Measurements from ENCODE around the gene SFXN1.

SFXN1 gene

DNA sequence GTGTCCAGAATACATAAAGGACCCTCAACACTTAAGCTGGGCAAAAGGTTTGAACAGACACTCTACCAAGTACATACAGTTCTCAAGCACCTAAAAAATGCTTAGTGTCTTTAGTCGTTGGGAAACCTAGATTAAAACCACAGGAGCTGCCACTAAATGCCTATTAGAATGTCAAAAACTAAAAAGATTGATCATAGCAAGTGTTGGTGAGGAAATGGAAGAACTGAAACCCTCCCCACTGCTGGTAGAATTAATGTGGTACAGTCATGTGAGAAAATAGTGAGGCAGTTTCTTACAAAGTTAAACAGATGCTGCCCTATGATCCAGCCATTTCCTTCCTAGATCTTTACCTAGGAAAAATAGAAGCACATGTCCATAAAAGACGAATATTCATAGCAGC lies 40.6 kb downstream of the SFXN1 start:
- no peak for DNase-seq (ENCODE audit: low read depth)

DNA sequence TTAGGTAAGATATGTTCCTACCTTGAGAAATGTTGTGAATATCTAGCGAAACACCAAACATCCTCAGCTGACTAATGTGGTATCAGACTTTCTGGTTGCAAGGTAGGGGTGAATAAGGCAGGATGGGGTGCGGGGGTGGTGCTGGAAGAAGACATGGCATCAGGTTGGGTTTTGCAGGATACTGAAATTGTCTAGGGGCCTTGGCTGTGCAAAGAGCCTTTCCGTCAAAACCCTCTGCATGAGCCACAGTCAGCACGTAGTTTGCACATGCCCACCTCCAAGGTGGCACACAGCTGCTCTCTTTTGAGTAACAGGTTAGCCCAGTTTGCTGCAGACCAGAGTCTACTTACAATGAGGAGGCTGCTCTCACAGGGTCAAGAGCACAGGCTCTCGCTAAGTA lies 42.0 kb downstream of the SFXN1 start:
- TF ChIP-seq, protein P1, sequence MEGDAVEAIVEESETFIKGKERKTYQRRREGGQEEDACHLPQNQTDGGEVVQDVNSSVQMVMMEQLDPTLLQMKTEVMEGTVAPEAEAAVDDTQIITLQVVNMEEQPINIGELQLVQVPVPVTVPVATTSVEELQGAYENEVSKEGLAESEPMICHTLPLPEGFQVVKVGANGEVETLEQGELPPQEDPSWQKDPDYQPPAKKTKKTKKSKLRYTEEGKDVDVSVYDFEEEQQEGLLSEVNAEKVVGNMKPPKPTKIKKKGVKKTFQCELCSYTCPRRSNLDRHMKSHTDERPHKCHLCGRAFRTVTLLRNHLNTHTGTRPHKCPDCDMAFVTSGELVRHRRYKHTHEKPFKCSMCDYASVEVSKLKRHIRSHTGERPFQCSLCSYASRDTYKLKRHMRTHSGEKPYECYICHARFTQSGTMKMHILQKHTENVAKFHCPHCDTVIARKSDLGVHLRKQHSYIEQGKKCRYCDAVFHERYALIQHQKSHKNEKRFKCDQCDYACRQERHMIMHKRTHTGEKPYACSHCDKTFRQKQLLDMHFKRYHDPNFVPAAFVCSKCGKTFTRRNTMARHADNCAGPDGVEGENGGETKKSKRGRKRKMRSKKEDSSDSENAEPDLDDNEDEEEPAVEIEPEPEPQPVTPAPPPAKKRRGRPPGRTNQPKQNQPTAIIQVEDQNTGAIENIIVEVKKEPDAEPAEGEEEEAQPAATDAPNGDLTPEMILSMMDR (IDR thresholded peaks at IDR 0.05; ENCODE audit: low read depth, low read length, missing control alignments): no peak
- DNase-seq (ENCODE audit: low read depth): no peak
- no peak overlapping the region for H3K4me3 ChIP-seq (ENCODE audit: low read depth, low read length)

More for the DNA sequence above, 40.6 kb downstream of the SFXN1 start:
- TF ChIP-seq, protein P1 (IDR thresholded peaks at IDR 0.05; ENCODE audit: low read depth, low read length, missing control alignments): no peak
- no peak overlapping the region for H3K4me3 ChIP-seq (ENCODE audit: low read depth, low read length)

DNA sequence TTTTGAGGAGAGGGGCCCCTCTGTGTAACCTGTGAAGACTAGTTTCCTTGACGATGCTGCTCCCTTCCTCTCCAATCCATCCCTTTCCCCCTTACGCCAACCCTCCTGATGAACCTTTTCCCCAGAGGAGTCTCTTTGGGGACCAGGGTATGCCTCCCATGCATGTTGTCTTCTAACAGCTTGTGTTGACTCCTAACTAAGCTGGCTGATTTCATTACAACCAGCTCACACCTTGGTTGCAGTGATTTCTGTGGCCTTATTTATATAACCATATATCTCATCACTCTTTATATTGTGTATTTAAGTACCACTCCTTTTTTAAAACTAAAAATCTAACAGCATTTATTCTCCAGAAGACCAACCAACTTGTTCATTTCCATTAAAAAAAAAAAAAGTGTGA lies 42.5 kb downstream of the SFXN1 start:
- TF ChIP-seq, protein P1 (IDR thresholded peaks at IDR 0.05; ENCODE audit: low read depth, low read length, missing control alignments): no peak
- no peak for DNase-seq (ENCODE audit: low read depth)

DNA sequence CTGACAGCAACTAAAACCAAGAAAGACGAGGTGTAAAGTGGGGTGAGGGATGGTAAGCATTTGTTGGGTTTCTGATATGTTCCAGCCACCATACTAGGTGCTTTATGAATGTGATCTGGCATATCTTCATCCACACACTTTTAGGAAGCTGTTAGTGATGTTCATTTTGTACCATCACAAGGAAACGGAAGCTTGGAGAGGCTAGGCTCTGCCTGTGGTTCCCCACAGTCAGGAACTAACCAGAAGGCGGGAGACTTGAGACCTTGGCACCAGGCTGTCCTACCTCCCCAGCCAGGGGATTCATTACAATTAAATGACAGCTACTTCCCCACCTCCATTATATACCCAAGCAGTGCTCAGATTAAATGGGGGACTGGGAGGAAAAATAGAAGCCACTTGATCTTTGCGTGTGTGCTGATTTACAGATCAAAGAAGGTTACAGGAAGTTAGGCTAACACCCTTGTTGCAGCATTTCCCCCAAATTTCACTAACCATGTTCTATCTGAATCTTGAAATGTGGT lies 43.0 kb downstream of the SFXN1 start:
- H3K4me3 ChIP-seq (ENCODE audit: low read depth, low read length): no peak overlapping the region
- TF ChIP-seq, protein P1 (IDR thresholded peaks at IDR 0.05; ENCODE audit: low read depth, low read length, missing control alignments): no peak
- DNase-seq (ENCODE audit: low read depth): no peak

More for the DNA sequence above, 42.5 kb downstream of the SFXN1 start:
- H3K4me3 ChIP-seq (ENCODE audit: low read depth, low read length): no peak overlapping the region

DNA sequence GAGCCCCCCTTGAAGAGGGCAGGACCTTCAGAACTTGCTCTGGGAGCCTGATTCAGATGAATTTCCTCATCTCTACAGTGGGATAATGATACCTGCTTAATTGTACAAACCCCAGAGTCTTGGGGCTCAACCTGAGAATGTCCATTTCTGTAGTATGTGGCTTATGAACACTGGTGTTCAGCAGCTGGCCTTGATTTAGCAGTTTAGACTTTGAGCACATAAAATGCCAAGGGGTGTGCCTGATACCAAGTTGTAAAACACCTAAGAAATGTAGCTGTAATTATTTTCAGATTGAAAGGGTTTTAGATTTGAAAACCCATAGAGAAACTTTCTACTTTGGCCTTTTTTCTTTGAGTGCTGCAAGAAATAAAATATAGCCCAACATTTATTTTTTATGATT lies 44.9 kb downstream of the SFXN1 start:
- no peak for DNase-seq (ENCODE audit: low read depth)
- no peak overlapping the region for H3K4me3 ChIP-seq (ENCODE audit: low read depth, low read length)
- TF ChIP-seq, protein P1 (IDR thresholded peaks at IDR 0.05; ENCODE audit: low read depth, low read length, missing control alignments): no peak

DNA sequence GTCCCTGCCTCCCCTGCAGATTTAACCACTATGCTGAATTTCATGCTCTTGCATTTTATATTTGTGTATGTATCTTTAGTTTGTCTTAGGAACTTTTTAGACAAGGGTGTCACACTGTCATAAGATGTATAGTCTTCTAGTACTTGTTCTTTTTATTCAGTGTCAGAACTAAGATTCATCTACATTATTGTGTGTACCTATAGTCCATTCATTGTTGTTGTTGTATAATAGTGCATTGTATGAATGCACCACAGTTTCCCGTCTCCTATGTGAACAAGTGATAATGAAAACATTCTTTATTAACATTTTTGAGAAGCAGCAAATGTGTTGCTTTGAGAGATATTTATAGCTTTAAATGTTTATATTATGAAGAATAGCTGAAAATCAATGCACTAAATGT lies 45.9 kb downstream of the SFXN1 start:
- TF ChIP-seq, protein P1 (IDR thresholded peaks at IDR 0.05; ENCODE audit: low read depth, low read length, missing control alignments): no peak
- DNase-seq (ENCODE audit: low read depth): no peak
- H3K4me3 ChIP-seq (ENCODE audit: low read depth, low read length): no peak overlapping the region

DNA sequence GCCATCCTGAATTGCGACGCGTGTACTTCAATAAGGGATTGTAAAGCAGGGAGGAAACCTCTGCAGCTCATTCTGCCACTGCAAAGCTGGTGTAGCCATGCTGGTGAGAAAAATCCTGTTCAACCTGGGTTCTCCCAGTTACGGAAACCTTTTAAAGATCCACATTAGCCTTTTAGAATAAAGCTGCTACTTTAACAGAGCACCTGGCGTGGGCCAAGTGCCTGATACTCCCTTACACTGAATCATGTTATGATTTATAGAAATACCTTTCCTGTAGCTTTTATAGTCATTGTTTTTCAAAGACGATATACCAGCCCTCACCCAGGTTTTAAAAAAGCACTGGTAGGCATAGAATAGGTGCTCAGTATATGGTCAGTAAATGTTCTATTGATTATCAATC lies 48.3 kb downstream of the SFXN1 start:
- DNase-seq (ENCODE audit: low read depth): no peak
- TF ChIP-seq, protein P1 (IDR thresholded peaks at IDR 0.05; ENCODE audit: low read depth, low read length, missing control alignments): no peak
- H3K4me3 ChIP-seq (ENCODE audit: low read depth, low read length): no peak overlapping the region

Measured in GM12864 (cell line).